Natural killer cell (primary cell): ENCODE data around the gene ABCB1. TPM values are rescaled to one million over a fixed set of nuclear protein-coding genes. Genes with fewer than 3 reads are reported as not detected.

ENCODE experiments used
- ATAC-seq, 3 donors: fragments of 150-1000 bp in 2 of 3; fragments of 200-7000 bp in 1 of 3; cut with Tn5 transposase; 1 replicate in 1 of 3; 2 replicates in 2 of 3; pipeline ENCODE4 v1.10.0; 2021; ENCODE audit warnings: mild to moderate bottlenecking in 2 of 3, moderate library complexity in 2 of 3
- DNase-seq, 2 donors: peaks; one replicate each; pipeline versions ENCODE4 v3.0.0 to v3.0.0-alpha.2; 2013 to 2021; ENCODE audit warnings: mixed read lengths in 1 of 2
- H3K27ac ChIP-seq: one replicate; pipeline ENCODE4 v1.5.1; 2013; ENCODE audit warnings: mild to moderate bottlenecking, low read length
- H3K27me3 ChIP-seq: one replicate; pipeline ENCODE4 v1.6.1; 2013; ENCODE audit warnings: low read length; ENCODE audit not compliant: control insufficient read depth, insufficient read depth
- H3K36me3 ChIP-seq: one replicate; pipeline ENCODE4 v1.6.1; 2013; ENCODE audit warnings: low read length; ENCODE audit not compliant: control insufficient read depth, insufficient read depth
- H3K4me1 ChIP-seq: one replicate; pipeline ENCODE4 v1.6.1; 2013; ENCODE audit warnings: low read length; ENCODE audit not compliant: control insufficient read depth, insufficient read depth
- H3K4me3 ChIP-seq: one replicate; pipeline ENCODE4 v1.5.1; 2013; ENCODE audit warnings: low read length
- H3K9me3 ChIP-seq: one replicate; pipeline ENCODE4 v1.6.1; 2013; ENCODE audit warnings: low read length; ENCODE audit not compliant: control insufficient read depth, insufficient read depth
- H3K27ac Mint-ChIP-seq, 2 donors: one replicate each; pipeline ENCODE4 v1.8.0; 2022; ENCODE audit warnings: mild to moderate bottlenecking in 2 of 2, mixed read lengths in 2 of 2, moderate library complexity in 1 of 2
- H3K27me3 Mint-ChIP-seq, 2 donors: one replicate each; pipeline ENCODE4 v1.8.0; 2022; ENCODE audit warnings: low read depth in 2 of 2, mixed read lengths in 2 of 2
- H3K36me3 Mint-ChIP-seq: one replicate; pipeline ENCODE4 v1.8.0; 2022; ENCODE audit warnings: mixed read lengths
- H3K4me1 Mint-ChIP-seq, 2 donors: one replicate each; pipeline ENCODE4 v1.8.0; 2022; ENCODE audit warnings: mixed read lengths in 2 of 2
- H3K4me3 Mint-ChIP-seq: one replicate; pipeline ENCODE4 v1.8.0; 2022; ENCODE audit warnings: mild to moderate bottlenecking, moderate library complexity, mixed read lengths
- H3K9me3 Mint-ChIP-seq, 2 donors: one replicate each; pipeline ENCODE4 v1.8.0; 2022; ENCODE audit warnings: mixed read lengths in 2 of 2
- WGBS: methylation state at CpG from one replicate; pipeline ENCODE4 v1.1.7; 2013; ENCODE audit warnings: missing lambda C conversion rate; ENCODE audit not compliant: insufficient coverage; 5-methylcytosine and 5-hydroxymethylcytosine counted together
- intact Hi-C: fragments of 100-400 bp; cut with micrococcal nuclease; formaldehyde crosslinking; loops from one replicate; pipeline ENCODE4 v1.14.2; 2022
- total RNA-seq, 4 donors: library from RNA; stranded (reverse); fragments of 120-200 nt in 1 of 4; gene quantifications; one replicate each; pipeline versions ENCODE4 v1.2.3 to v1.2.4, GENCODE V29; 2013 to 2022
- TF ChIP-seq, protein P1 (sequence below): fragments of 200-600 bp; IDR thresholded peaks from one replicate; pipeline ENCODE4 v1.8.0; 2022; ENCODE audit warnings: antibody characterized with exemption

The ABCB1 gene
- total RNA-seq, 3 donors from 2014 or later (not counting 1 experiment from before 2014, with no cell fraction given), result 62.8 to 99.5 (median 81.4) TPM

DNA sequence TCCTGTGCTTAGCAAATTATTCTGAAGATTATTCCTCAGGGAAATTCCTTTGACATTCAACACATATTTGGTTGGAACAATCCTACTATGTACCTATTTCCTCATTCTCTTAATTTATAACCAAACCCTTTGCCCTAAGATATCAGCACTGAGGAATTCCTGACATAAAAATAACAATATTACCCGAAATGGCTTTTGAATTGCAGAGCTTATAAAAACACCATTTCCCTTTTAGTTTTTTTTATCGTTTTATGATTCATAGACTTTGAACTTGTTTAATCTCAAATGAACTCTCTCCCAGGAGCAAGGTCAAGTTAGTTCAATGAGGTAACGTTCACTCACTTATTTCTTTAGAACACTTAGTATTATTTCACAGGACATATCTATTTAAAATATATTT lies 7.7 kb upstream of the ABCB1 start:
- H3K9me3 Mint-ChIP-seq, result no peaks in the 10 kb centered on the region
- H3K27me3 Mint-ChIP-seq, result peaks cover 16 to 32% of the 10 kb centered on the region in 2 donors
- WGBS, result 80% methylated on average over 3 of the region's 3 CpGs
- Histone ChIP-seq H3K9me3 (no peaks in the 10 kb centered on the region), H3K27ac (no peak overlapping the region), H3K27me3 (no peaks in the 10 kb centered on the region), H3K4me3 (no peak overlapping the region), H3K4me1 (no peaks in the 10 kb centered on the region), H3K36me3 (no peaks in the 10 kb centered on the region)
- TF ChIP-seq, protein P1, sequence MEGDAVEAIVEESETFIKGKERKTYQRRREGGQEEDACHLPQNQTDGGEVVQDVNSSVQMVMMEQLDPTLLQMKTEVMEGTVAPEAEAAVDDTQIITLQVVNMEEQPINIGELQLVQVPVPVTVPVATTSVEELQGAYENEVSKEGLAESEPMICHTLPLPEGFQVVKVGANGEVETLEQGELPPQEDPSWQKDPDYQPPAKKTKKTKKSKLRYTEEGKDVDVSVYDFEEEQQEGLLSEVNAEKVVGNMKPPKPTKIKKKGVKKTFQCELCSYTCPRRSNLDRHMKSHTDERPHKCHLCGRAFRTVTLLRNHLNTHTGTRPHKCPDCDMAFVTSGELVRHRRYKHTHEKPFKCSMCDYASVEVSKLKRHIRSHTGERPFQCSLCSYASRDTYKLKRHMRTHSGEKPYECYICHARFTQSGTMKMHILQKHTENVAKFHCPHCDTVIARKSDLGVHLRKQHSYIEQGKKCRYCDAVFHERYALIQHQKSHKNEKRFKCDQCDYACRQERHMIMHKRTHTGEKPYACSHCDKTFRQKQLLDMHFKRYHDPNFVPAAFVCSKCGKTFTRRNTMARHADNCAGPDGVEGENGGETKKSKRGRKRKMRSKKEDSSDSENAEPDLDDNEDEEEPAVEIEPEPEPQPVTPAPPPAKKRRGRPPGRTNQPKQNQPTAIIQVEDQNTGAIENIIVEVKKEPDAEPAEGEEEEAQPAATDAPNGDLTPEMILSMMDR, result no peak
- no peaks in the 10 kb centered on the region for H3K36me3 Mint-ChIP-seq
- no peak overlapping the region for H3K27ac Mint-ChIP-seq
- intact Hi-C loops, result no loop called here
- no peaks in the 10 kb centered on the region for H3K4me1 Mint-ChIP-seq
- no peak overlapping the region for H3K4me3 Mint-ChIP-seq
- ATAC-seq, result no peak
- DNase-seq, result no peak

DNA sequence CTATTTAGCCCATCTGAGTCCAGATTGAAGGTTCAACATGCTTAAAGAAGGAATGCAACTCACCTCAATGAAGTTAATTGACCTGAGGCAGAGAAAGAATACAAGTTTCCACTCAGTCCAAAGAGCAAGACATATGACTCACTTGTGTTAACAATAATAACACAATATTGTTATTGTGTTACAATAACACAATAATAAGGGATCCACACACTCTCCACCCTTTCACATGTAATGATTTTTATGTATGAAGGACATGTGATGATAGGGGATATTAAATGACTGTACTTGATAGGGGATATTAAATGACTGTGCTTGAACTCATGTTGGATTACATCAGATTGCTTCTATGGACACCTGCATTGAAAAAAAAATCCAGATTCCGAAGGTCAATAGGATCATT lies 3.6 kb upstream of the ABCB1 start:
- no peaks in the 10 kb centered on the region for H3K9me3 ChIP-seq
- ATAC-seq, result no peak
- TF ChIP-seq, protein P1, result no peak
- H3K36me3 ChIP-seq, result no peaks in the 10 kb centered on the region
- H3K4me3 ChIP-seq, result no peak overlapping the region
- H3K9me3 Mint-ChIP-seq, result no peaks in the 10 kb centered on the region
- no peak for DNase-seq
- no peaks in the 10 kb centered on the region for H3K27me3 ChIP-seq
- intact Hi-C loops, result no loop called here
- peaks cover 5% of the 10 kb centered on the region for H3K4me1 ChIP-seq
- no peak overlapping the region for H3K27ac Mint-ChIP-seq
- H3K4me3 Mint-ChIP-seq, result no peak overlapping the region
- WGBS, result 100% methylated on average over 1 of the region's 1 CpG
- peaks cover 18 to 38% of the 10 kb centered on the region in 2 donors for H3K27me3 Mint-ChIP-seq
- no peaks in the 10 kb centered on the region for H3K36me3 Mint-ChIP-seq
- no peak overlapping the region for H3K27ac ChIP-seq
- peaks cover 13 to 16% of the 10 kb centered on the region in 2 donors for H3K4me1 Mint-ChIP-seq

DNA sequence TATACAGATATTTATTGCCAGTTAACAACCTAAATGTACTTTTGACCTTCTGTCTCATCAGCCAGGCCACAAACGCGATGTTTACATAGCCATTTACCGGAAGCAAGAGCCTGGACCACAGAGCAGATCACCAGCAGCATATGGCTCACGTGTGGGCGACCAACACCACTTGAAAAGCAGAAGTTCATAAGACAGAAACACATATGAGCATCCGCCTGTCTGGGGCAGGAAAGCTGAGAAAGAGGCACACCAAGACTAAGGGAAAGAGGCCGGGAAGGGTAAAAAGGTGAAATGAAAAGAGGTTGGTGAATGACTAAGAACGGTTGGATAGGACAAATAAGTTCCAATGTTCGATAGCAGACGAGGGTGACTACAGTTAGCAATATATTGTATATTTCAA lies 1.3 kb downstream of the ABCB1 start:
- H3K9me3 ChIP-seq, result no peaks in the 10 kb centered on the region
- peaks cover 12% of the 10 kb centered on the region for H3K36me3 ChIP-seq
- TF ChIP-seq, protein P1, result no peak
- Mint-ChIP-seq H3K27me3 (peaks cover 8 to 20% of the 10 kb centered on the region in 2 donors), H3K36me3 (no peaks in the 10 kb centered on the region), H3K4me3 (peak overlapping the region; percentile 83), H3K9me3 (no peaks in the 10 kb centered on the region), H3K4me1 (peaks cover 35 to 36% of the 10 kb centered on the region in 2 donors), H3K27ac (peak overlapping the region; percentile 68 to 87)
- peaks cover 7% of the 10 kb centered on the region for H3K4me1 ChIP-seq
- ATAC-seq, result peak; percentile 58 to 79 (median 73)
- peak; percentile 59 to 68 for DNase-seq
- WGBS, result 0% methylated on average over 8 of the region's 10 CpGs
- peak overlapping the region; percentile 82 for H3K4me3 ChIP-seq
- intact Hi-C loops, result no loop called here
- H3K27ac ChIP-seq, result peak overlapping the region; percentile 66
- no peaks in the 10 kb centered on the region for H3K27me3 ChIP-seq
